ENCODE data around the gene RGS9BP. TPM values are rescaled to one million over a fixed set of nuclear protein-coding genes. Genes with fewer than 3 reads are reported as not detected.

Gene RGS9BP
- total RNA-seq, 1 donor from 2014 or later: 2.0 TPM

- intact Hi-C loops (cut with DNase I): no loop called here
Observed at GRCh38 chr19:32672841-32673240, 2.8 kb upstream of the RGS9BP start.

GRCh38 chr19:32673573-32673972, 2.1 kb upstream of the RGS9BP start:
- peak overlapping the region; percentile 81 for H3K4me3 ChIP-seq
- intact Hi-C loops (cut with DNase I): no loop called here
- TF ChIP-seq CTCF (IDR thresholded peaks at IDR 0.05): no peak

More at GRCh38 chr19:32672841-32673240, 2.8 kb upstream of the RGS9BP start:
- Histone ChIP-seq H3K36me3 (no peaks in the 10 kb centered on the region), H3K4me3 (no peak overlapping the region), H3K9me3 (no peaks in the 10 kb centered on the region), H3K27ac (no peak overlapping the region), H3K27me3 (peaks cover 22% of the 10 kb centered on the region), H3K4me1 (peaks cover 30% of the 10 kb centered on the region)
- ATAC-seq: no peak
- TF ChIP-seq CTCF (IDR thresholded peaks at IDR 0.05): no peak
- no peak for DNase-seq

GRCh38 chr19:32674153-32674930, 1.3 kb upstream of the RGS9BP start:
- H3K27ac ChIP-seq: peak overlapping the region; percentile 81

More at GRCh38 chr19:32673573-32673972, 2.1 kb upstream of the RGS9BP start:
- H3K4me1 ChIP-seq: peaks cover 30% of the 10 kb centered on the region
- H3K36me3 ChIP-seq: no peaks in the 10 kb centered on the region
- DNase-seq: no peak
- H3K27ac ChIP-seq: no peak overlapping the region
- peaks cover 22% of the 10 kb centered on the region for H3K27me3 ChIP-seq
- H3K9me3 ChIP-seq: no peaks in the 10 kb centered on the region
- no peak for ATAC-seq

GRCh38 chr19:32674931-32675719, 523 bp upstream of the RGS9BP start, which contains the start of gene ANKRD27:
Gene ANKRD27, minus strand, starts transcription at chr19:32675180. Its CDS starts 16,165 bp downstream, at chr19:32659015.
- Histone ChIP-seq H3K4me3 (peak within 1 kb of the TSS; percentile 81), H3K4me1 (peaks cover 26% of the 10 kb centered on the region), H3K9me3 (no peaks in the 10 kb centered on the region), H3K27ac (peak within 1 kb of the TSS; percentile 81), H3K27me3 (peaks cover 22% of the 10 kb centered on the region), H3K36me3 (no peaks in the 10 kb centered on the region)
- TF ChIP-seq CTCF (IDR thresholded peaks at IDR 0.05): no peak
- ATAC-seq (peak; percentile 95), DNase-seq (peak; percentile 99)
- intact Hi-C loops (cut with DNase I): no loop called here

More at GRCh38 chr19:32674153-32674930, 1.3 kb upstream of the RGS9BP start:
- H3K36me3 ChIP-seq: no peaks in the 10 kb centered on the region
- intact Hi-C loops (cut with DNase I): no loop called here
- H3K4me3 ChIP-seq: peak overlapping the region; percentile 81
- H3K9me3 ChIP-seq: no peaks in the 10 kb centered on the region
- no peak for ATAC-seq
- TF ChIP-seq CTCF (IDR thresholded peaks at IDR 0.05): no peak
- DNase-seq: no peak
- H3K27me3 ChIP-seq: peaks cover 22% of the 10 kb centered on the region
- H3K4me1 ChIP-seq: peaks cover 30% of the 10 kb centered on the region

GRCh38 chr19:32676186-32676894, 692 bp downstream of the RGS9BP start:
- Histone ChIP-seq H3K4me3 (peak overlapping the region; percentile 81), H3K9me3 (no peaks in the 10 kb centered on the region), H3K27ac (no peak overlapping the region), H3K36me3 (no peaks in the 10 kb centered on the region), H3K27me3 (peaks cover 22% of the 10 kb centered on the region), H3K4me1 (peaks cover 18% of the 10 kb centered on the region)
- intact Hi-C loops (cut with DNase I): no loop called here
- peak; percentile 5 for ATAC-seq
- peak; percentile 73 for DNase-seq
- no peak for TF ChIP-seq CTCF (IDR thresholded peaks at IDR 0.05)
